Iris pigment epithelial cell (primary cell): Measurements from ENCODE around the gene TEX19.
"Not testable (repeated sequence)": the region's sequence is repeated elsewhere in the genome, so short reads cannot be mapped to it uniquely, and the experiment has no call there.

Experiments
- DNase-seq: peaks from one replicate; pipeline ENCODE4 v3.0.0-alpha.2; 2011; ENCODE audit warnings: low read depth

Gene TEX19

GRCh38 chr17:82377294-82377693 is 18.2 kb downstream of the TEX19 start:
- not testable (repeated sequence) for DNase-seq

- DNase-seq: no peak
These were observed 19.1 kb downstream of the TEX19 start for GRCh38 chr17:82377924-82378740.

GRCh38 chr17:82378741-82379021 is 19.6 kb downstream of the TEX19 start:
- DNase-seq: no peak

GRCh38 chr17:82380860-82381702 is 22.0 kb downstream of the TEX19 start:
- DNase-seq: peak; percentile 15

GRCh38 chr17:82381703-82382009 is 22.6 kb downstream of the TEX19 start:
- DNase-seq: not testable (repeated sequence)

- not testable (repeated sequence) for DNase-seq
These were observed 23.3 kb downstream of the TEX19 start for GRCh38 chr17:82382220-82382932.

- no peak for DNase-seq
These were observed 23.8 kb downstream of the TEX19 start for GRCh38 chr17:82382933-82383255.

- no peak for DNase-seq
These were observed 24.4 kb downstream of the TEX19 start for GRCh38 chr17:82383411-82383810.

- DNase-seq: no peak
These were observed 25.1 kb downstream of the TEX19 start for GRCh38 chr17:82384051-82384729.

- peak; percentile 18 for DNase-seq
These were observed 25.9 kb downstream of the TEX19 start for GRCh38 chr17:82384730-82385481.

GRCh38 chr17:82385559-82386254 is 26.7 kb downstream of the TEX19 start:
- DNase-seq: no peak

GRCh38 chr17:82386255-82386831 is 27.3 kb downstream of the TEX19 start:
- DNase-seq: no peak

- no peak for DNase-seq
These were observed 28.0 kb downstream of the TEX19 start for GRCh38 chr17:82386881-82387704.

GRCh38 chr17:82387705-82388106 is 28.7 kb downstream of the TEX19 start:
- DNase-seq: no peak

GRCh38 chr17:82388223-82388921 is 29.3 kb downstream of the TEX19 start:
- no peak for DNase-seq

- no peak for DNase-seq
These were observed 29.9 kb downstream of the TEX19 start for GRCh38 chr17:82388922-82389283.

GRCh38 chr17:82389379-82389778 is 30.3 kb downstream of the TEX19 start:
- no peak for DNase-seq

GRCh38 chr17:82390015-82390859 is 31.2 kb downstream of the TEX19 start:
- no peak for DNase-seq
